Measurements from ENCODE around the gene FAM124A.

The FAM124A gene

DNA sequence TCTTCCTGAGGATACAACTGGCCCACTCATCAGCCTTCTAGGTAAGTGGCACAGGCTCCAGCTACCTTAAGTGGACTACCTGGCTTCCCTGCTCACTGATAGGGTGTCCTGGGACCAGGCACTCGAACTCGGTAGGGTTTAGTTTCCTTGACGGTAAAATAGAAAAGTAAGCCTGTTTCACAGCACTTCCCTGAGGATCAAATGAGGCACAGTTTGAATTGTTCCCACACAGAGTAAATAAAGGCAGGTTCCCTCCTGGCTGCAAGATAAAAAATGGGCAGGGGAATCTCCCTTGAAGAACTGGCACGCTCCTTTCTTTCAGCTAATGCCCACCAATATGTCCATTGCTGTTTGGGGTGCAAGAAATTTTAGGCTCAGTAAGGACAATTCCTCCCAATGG is 1.1 kb upstream of the FAM124A start:
- no peak for DNase-seq

DNA sequence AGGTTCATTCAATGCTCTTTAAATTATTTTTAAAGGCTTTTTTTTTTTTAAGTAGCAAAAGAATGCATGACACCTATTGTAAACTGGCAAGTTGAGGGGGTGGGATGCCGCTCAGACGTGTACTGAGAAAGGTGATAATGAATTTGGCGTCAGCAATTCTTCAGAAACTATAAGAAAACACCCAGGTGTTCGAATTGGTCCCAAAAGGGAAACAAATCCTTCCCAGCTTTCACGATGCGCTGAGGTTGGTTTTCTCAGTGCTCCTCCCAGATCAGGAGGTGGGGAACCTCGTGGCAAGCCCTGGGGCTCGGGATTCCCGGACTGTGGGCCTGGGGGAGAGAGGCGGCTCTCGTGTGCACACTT is 543 bp upstream of the FAM124A start:
- no peak for DNase-seq

DNA sequence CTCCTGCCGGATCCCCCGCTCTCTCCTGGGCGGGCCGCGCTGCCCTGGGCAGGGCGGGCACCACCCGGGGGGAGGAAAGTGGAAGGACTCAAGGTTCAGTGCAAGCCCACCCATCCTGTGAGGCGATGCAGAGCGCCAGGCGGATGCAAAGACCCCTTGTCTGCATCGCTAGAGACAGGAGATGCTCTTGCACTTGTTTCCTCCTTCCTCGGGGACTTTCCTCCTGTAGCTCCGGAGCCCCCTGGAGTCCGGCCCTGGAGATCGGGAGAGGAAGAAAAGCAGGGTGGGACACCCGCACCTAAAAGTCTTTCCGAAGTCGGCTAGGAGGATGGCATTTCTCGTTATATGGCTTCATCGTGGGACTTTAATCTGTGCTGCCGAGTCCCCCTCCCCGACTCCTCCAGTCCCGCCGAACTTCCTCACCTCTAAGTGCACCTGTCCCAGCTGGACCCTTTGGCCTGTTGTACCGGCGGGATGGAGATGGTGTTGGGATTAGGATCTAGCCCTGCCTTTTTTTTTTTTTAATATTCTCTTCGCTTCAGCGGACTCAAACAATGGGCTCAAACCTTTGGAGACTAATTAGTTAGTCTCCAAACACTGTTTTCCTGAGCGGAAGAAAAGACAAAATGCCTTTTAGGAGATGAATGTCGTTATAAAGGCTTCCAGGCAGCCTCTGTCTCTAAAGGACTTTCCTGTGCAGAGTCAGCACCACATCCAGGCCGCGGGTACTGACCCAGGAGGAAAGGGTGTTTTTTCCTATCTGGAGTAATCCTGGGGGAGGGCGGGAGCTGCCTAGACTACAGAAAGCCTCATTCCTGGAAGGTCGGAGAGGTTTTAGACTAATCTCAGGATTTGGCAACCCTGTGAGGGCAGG is 725 bp downstream of the FAM124A start:
- DNase-seq = no peak

DNA sequence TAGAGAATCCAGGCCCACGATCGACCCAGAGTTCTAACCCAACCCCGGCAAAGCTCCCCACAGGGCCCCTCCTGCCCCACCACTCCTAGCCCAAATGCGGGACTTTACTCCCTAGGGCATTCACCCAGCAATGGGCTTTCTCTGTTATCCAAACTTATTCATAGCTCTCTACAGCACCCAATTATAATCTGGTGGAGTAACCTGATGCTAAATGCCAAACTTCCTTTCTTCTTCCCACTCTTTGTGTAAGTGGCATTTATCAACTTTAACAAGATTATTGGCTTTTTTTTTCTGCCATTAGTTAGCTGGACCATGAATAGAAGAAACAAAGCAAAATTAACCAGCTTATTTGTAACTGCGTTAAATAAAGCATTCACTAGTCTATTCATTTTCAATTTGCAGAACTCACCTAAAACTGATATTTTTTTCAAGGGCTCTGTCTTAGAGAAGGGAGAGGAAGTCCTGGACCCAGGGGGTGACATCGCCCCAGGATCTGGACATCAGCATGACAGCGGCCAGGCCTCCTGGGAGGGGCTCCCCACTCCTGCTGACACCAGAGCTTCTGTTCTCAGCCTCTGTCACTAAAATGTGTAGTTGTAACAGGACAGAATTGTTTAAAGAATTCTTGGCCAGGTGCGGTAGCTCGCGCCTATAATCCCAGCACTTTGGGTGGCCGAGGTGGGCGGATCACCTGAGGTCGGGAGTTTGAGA is 1.5 kb downstream of the FAM124A start:
- no peak for DNase-seq

DNA sequence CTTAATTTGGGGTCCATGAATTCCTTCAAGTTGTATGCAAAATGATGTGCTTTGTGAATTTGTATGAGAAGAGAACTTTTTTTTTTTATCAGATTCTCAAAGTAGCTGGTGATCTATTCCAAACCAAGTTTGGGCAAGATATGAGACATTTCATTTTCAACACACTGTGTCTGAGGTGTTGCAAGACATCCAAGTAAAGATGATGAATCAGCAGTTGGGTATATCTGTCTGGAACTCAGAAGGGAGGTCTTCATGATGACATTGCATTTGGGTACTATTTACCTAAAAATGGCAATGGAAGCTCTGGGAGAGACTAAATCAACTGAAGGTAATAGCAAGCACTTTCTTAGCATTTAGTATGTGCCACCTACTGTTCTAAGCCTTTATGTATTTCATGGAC is 2.8 kb downstream of the FAM124A start:
- no peak for DNase-seq

DNA sequence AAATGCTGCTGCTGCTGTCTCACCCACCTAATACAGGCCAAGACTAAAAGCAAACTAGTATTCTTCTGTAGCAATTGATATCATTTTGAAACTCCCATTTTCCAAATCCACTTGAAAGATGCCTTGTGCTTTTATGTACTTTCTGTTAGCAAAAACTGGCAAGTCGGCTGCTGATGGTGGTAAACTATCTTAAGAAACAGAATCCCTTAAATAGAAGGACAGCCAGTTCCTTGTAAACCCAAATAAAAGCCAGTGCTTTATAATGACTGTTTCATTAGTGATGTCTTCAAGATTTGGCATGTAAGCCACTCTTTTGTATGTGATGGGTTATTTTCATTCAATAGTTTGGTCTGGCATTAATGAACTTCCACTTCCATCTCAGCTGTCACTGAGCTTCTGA is 5.2 kb downstream of the FAM124A start:
- DNase-seq = no peak

DNA sequence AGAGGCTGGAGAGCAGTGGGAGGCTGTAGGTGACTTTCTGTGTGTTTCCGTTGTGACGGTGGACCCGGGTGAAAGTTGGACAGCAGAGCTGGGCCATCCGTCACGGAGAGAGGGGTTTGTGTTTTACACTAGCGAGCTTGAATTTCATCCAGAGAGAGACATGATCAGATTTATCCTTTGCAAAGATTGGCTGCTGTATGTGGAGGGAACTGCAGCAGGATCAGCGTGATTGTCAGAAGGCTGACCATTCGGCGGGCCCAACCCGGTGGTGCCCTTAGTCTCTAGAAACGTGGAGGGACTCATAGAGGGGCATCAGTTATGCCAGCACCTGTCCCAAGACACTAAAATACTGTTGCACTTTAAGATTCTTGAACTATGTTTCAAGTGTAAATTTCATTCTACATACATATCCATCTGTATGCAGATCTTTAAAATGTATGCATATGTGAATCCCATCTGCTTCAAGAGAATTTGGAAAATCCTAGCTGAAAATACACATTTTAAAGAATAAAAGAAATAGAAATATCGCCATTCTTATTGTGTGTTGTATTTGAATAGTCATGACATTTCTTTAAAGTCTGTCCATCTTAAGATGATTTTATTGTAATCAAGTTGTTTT is 7.0 kb downstream of the FAM124A start:
- DNase-seq = no peak

DNA sequence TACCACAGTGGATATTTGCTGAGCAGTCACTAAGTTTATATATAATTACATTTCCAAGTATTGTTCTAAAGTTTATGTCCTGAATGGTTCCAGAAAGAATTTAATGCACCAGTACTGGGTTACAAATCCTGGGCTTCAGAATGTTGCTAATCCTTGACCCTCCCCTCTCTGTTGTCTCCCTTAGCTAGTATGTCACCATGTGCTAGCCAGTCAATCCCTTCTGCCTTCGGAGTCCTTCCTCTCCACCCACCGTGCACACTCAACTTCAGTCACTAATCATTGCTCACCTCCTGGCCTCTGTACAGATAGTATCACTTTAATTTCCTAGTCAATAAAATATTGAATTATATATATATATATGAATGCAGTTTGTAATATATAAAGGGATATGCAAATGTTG is 7.5 kb downstream of the FAM124A start:
- no peak for DNase-seq

DNA sequence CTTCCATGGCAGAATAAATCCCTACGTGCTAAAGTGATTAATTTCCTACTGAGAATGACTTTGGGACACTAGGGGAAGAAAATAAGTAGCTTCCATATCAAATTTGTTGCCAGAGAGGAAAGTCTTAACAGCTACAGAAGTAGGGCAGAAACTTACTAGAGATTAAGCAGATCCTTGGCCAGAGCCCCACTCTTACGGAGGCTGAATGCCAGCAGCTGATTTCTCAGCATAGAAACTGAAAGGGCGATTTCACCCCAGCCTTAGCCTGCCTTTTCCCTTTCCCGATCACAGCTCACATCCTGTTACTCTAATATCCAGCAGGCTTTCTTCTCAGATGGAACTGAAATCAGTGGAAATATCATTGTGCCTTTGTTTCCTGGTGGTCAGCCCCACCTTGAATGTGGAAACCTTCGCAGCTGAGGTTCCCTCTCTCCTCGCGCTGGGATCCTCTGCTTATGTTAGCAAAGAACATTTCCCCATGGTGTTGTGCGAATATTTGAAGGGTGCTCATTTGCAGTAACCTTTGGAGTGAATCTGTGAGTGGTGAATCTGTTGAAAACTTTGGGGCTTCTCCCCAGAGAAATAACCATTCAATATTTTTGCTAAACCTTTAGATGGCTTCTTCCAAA is 8.4 kb downstream of the FAM124A start:
- DNase-seq = no peak

DNA sequence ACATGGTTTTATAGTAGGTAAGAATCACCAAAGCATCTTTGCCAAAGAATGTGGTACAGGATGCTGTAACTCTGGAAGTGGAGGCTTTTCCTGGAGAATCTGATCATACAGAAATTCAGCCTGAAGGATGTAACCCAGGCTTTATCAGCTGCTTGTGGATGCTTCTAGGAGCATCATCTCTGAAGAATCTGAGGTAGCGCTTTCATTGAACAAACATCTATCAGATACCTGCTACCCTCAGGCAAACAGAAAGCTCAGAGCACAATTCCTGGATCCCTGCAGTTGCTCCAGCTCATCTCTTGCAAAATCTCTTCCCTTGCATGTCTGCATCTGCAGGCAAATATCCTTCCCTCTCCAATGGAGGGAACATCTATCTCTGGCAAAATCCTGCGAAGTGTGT is 9.3 kb downstream of the FAM124A start:
- no peak for DNase-seq

DNA sequence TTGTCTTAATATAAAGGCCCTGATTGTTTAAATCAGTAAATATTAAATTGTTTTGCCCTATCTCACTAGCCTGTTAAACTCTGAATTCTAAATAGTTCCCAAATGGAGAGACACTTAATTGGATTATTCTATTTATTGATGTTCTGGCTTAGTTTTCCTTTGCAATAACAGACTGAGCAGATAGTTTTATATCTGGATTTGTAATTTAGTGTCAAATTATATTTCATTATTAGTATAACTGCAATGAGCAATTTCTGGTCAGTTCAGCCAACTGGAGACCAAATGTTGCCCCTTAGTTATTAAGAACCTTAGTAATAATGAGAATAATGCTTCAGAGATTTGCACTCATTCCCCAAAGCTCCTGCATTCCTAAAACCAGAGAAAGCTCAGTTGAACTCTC is 10.1 kb downstream of the FAM124A start:
- DNase-seq = no peak

DNA sequence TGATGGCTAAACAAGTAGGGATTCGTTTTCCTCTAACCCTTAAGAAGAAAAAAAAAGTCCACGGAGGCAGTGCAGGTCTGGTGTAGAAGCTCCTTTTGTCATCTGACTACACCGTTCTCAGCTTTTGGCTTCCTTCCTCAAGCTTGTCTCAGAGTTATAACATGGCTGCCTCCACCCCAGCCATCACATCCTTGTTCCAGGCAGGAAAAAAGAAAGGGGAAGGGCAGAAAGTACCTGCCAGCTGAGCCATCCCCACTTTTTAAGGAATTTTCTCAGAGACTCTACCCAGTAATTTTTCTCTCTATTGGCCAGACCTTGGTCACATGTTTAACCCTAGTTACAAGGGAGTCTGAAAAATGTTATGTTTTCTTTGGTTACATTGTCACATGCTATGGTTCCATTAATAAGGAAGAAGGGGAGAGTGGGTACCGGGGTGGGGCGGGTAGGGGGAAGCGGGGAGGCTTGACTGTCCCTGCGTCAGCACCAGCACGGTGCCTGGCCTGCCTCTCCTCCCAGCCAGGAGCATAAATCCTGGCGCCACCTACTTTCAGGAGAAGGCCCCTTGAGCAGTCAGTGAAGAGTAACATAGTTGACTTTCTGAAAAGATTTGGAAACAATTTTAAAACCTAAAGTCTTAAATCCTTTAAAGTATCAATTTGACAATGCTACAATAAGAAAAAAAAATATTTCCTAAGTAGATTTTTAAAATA is 11.1 kb downstream of the FAM124A start:
- DNase-seq = no peak

DNA sequence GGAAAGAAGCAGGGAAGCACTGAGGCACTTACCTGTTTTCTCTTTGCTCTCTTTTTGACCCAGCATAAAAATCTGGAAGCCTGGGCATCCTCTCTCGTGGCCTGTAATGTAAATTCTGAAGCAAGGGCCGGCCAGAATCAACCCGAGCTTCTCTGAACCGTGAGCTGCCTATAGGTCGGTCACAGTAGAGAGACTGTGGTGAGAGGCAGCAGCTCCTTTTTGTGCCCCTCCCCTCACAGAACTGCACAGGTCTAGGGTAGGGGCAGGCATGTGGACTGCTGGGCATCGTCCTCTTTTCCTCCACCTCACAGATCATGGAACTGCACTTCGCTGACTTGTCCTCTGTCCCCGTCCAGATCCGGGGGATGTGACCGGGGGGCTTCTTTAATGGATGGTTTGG is 12.5 kb downstream of the FAM124A start:
- no peak for DNase-seq

DNA sequence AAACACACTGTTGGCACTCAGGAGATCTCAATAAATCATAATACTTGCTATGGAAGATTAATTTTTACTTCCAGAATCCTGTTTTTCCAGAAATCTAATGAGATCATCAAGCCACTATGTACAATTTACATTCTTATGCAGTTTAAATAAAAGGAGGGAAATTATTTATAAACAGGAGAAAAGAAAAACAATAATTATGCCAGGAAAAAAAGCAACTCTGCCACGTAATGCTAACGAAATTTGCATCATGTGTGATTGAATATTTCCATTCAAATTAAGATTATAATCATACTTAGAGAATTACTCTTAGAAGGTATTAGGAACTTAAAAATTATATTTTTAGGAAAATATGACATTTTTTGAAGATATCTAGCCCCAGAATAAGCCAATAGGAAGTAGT is 13.0 kb downstream of the FAM124A start:
- no peak for DNase-seq

DNA sequence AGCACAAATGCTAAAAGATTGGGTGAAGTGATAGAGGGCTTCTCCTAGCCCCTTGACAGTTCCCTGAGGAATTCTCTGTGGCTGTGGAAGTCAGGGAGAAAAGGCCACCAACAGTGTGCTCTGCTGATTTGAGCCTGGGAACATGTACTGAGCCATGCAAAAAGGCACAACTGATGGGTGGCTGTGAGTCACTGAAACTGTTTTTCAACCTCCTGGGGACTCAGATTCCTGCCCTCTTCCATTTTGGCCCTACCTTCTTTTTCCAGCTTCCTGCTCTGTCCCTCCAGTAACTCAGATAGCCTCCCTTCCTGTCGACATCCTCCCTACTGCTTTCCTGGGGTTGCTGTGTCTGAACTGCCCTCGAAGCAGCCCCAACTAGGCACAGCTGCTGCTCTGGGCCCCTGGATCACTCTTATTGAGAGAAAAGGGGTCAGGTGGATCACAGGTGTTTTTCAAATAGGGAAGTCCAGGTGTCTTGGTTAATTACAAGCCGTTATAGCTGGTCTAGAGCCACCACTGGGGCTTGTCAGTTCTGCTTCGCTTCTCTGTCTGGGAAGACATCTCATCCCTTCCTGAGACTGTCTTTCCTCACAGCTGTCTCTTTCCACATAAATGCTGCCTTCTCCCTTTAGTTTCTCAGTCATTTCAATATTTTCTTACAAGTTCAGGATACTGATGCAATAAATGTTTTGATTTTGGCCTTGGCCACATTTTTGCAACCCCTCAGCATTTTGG is 13.7 kb downstream of the FAM124A start:
- DNase-seq = no peak

DNA sequence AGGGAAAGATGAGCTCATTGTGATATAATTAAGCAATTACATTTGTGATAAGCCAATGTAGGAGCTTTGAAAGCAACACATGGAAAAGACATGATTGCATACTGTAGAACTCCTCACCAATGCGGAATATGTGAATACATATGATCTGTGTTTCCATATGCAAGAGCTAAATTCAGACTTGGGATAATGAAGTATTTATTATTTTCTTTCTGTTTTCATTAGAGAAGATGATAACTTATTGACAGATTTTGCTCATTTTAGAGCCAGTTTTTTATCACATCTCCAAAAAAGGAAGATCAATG is 14.2 kb downstream of the FAM124A start:
- DNase-seq = no peak

DNA sequence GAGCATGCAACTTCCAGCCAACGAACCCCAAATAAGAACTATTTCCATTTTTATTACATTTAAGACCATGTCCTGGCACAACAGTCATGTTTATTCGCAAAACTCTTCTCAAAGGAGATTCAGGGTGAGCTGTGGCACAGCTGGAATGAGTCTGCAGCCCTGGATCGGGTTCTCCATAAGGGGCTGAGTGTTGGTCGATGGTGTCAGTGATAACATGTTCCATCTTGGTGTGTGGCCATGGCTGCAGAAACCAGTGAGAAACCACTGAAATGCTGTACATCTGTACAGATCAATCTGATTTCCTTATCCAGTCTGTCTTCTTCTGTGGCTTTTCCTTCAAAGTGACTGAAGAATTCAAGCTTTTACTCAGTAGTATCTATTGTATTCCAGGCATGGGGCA is 15.2 kb downstream of the FAM124A start:
- no peak for DNase-seq

DNA sequence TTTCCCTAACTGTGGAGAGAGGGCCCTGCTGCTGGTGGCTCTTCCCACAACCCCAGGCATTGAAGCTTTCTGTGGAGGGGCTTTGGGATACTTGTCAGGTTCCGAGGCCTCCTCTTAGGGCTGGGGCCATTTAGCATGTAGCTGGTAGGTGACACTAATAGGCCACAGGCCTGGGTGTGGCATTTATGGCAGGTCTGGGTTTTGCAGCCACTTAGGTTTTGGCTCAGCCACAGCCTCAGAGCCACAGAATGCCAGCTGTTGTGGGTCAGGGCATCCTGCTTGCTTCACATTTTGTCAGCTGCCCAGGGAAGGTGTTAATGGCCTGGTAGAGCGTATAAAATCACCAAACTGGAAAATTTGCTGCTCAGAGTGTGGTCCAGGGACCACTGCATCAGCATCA is 15.7 kb downstream of the FAM124A start:
- DNase-seq = no peak

DNA sequence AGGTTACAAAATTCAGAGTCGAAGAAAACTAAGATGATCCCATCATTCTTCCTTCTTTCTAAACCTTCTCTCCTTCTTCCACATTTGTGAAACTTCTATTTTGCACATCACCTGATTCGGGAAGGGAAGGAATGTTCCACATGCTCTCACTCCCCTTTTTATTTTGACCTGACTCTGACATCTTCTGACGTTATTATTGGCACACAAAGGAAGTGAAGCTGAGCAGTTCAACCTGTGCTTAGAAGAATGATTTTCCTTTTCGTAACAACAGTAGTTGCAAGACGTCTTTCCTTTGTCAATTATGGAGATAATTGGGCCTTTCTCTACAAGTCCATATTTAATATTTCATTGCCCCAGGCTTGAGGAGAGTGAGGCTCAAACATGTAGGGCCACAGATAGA is 18.0 kb downstream of the FAM124A start:
- no peak for DNase-seq

DNA sequence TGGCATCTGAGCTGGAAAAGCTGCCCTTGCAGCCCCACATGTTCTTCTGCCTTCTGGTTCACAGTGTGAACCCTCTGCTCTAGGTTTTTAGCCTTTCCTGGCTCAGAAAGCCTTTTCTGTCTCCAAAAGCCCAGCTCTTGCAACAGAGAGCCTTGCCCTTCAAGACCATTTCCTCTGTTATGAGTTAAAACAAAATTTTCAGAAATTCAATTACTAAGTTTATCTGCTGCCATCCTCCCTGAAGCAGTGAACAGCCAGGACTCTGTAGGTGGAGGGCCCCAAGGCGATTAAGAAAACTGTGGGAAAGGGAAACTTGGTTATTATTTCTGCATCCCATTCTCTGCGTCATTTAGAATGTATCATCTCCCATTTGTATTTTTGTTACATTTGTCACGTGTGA is 18.8 kb downstream of the FAM124A start:
- no peak for DNase-seq

DNA sequence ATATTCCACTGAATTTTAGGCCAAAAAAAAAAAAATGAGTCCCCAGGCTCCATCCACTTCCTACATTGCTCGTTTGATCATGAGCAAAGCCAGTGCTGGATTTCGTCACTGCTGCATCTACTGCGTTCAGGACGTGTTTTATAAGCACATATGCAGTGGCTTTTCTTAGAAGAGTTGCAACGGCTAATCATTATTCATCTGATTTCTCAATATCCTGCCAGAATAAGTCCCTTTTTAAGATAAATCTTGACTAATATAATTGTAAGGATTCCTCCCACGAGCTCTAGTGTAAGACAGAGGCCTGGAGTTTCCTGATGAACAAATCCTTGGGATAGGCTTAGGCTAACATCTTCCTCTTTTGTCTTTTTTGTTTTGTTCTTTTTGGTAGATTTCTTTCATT is 19.5 kb downstream of the FAM124A start:
- no peak for DNase-seq

DNA sequence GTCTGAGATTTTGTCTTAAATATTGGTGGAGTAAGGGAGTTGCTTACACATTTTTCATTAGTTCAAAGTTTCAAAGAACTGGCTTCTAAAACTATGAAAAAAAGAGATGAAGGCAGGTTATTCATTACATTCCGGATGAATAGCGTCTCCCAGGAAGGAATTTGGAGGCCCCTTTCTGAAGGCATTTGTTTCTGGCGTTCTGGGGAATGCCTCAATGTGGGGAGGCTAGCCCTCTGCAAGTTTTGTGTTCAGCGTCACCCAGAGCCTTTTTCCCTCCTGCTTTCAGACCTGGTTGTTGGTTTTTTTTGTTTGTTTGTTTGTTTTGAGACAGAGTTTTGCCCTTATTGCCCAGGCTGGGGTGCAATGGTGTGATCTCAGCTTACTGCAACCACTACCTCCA is 21.0 kb downstream of the FAM124A start:
- DNase-seq = no peak

DNA sequence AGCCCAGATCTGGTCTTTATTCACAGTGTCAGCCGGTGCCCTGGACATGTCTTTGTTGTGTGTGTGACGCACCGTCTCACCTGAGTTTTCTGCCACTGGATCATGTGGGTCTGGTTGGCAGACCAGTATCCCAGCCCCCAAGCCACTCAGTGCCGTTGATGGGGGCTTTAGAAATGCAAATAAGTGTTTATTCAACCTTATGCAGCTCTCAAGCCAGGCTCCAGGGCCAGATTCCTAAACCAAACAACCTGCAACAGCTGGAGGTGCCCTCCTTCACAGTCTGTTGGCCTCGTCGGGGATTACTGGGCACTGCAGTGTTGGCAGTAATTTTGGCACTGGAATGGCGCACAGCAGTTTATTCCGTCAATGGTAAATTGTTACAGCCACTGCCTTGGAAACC is 21.6 kb downstream of the FAM124A start:
- DNase-seq = no peak
